Activated CD4-positive, alpha-beta T cell treated with anti-CD3 and anti-CD28 coated beads, Interleukin-2, amount 50 U/mL, for 1 hour (primary cell): ENCODE results near the gene BCL2L2.

ENCODE experiments used
- DNase-seq: peaks from one replicate; pipeline ENCODE4 v3.0.0-alpha.2; 2020

Gene BCL2L2

GRCh38 chr14:23357261-23357660 is 50.6 kb downstream of the BCL2L2 start:
- no peak for DNase-seq

- no peak for DNase-seq
Observed at GRCh38 chr14:23358042-23358441, 51.4 kb downstream of the BCL2L2 start.

GRCh38 chr14:23358553-23359166 is 52.0 kb downstream of the BCL2L2 start:
- DNase-seq, result no peak

- no peak for DNase-seq
Observed at GRCh38 chr14:23359167-23359626, 52.6 kb downstream of the BCL2L2 start.

GRCh38 chr14:23359722-23360447 is 53.3 kb downstream of the BCL2L2 start:
- DNase-seq, result no peak

GRCh38 chr14:23360496-23360895 is 53.9 kb downstream of the BCL2L2 start:
- no peak for DNase-seq

- DNase-seq, result no peak
Observed at GRCh38 chr14:23361320-23361719, 54.7 kb downstream of the BCL2L2 start.
